PFSK-1 (cell line): Measurements from ENCODE around the gene MIPEP.

Experiments used
- POLR2AphosphoS5 ChIP-seq: IDR thresholded peaks from 2 replicates; pipeline ENCODE4 v1.6.1; 2012; ENCODE audit warnings: low read depth, mild to moderate bottlenecking, control low read depth, low read length, moderate library complexity
- SIN3A ChIP-seq: IDR thresholded peaks from 2 replicates; pipeline ENCODE4 v1.6.1; 2012; ENCODE audit warnings: mild to moderate bottlenecking, low read length, moderate library complexity, borderline replicate concordance; ENCODE audit not compliant: insufficient read depth
- TAF1 ChIP-seq: IDR thresholded peaks from 2 replicates; pipeline ENCODE4 v1.6.1; 2012; ENCODE audit warnings: low read length, control low read depth, borderline replicate concordance; ENCODE audit not compliant: insufficient read depth
- TF ChIP-seq, protein P1 (sequence below), 2 experiments: IDR thresholded peaks; 2 replicates each; pipeline versions ENCODE4 v1.6.1 to v1.8.0; 2011 to 2012; ENCODE audit warnings: low read depth in 2 of 2, low read length in 2 of 2, control low read depth in 1 of 2, inconsistent platforms in 1 of 2, mild to moderate bottlenecking in 1 of 2, moderate library complexity in 1 of 2; ENCODE audit not compliant: insufficient read depth in 1 of 2

DNA sequence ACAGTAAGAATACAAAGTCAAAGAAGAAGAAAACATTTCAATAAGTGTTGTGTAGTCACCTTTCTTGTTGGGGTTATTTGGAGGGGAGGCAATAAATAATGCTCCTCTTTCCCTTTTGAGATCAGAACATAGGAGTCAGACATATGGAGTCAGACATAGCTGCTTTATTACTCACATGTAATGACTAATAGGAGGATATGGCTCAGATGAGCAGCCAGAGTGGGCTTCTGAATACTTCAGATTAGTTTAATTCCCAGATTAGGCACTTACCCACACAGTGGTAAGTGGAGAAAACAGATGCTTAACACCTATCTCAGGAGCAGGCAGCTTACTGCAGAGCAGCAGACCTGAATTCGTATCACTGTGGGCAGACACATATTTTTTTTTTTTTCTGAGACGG lies 39.8 kb upstream of the MIPEP start:
- TF ChIP-seq TAF1 = no peak
- no peak for TF ChIP-seq SIN3A
- TF ChIP-seq POLR2AphosphoS5 = no peak
- TF ChIP-seq, protein P1, sequence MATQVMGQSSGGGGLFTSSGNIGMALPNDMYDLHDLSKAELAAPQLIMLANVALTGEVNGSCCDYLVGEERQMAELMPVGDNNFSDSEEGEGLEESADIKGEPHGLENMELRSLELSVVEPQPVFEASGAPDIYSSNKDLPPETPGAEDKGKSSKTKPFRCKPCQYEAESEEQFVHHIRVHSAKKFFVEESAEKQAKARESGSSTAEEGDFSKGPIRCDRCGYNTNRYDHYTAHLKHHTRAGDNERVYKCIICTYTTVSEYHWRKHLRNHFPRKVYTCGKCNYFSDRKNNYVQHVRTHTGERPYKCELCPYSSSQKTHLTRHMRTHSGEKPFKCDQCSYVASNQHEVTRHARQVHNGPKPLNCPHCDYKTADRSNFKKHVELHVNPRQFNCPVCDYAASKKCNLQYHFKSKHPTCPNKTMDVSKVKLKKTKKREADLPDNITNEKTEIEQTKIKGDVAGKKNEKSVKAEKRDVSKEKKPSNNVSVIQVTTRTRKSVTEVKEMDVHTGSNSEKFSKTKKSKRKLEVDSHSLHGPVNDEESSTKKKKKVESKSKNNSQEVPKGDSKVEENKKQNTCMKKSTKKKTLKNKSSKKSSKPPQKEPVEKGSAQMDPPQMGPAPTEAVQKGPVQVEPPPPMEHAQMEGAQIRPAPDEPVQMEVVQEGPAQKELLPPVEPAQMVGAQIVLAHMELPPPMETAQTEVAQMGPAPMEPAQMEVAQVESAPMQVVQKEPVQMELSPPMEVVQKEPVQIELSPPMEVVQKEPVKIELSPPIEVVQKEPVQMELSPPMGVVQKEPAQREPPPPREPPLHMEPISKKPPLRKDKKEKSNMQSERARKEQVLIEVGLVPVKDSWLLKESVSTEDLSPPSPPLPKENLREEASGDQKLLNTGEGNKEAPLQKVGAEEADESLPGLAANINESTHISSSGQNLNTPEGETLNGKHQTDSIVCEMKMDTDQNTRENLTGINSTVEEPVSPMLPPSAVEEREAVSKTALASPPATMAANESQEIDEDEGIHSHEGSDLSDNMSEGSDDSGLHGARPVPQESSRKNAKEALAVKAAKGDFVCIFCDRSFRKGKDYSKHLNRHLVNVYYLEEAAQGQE (IDR thresholded peaks at IDR 0.05; ENCODE audit: insufficient read depth in 1 of 2, low read depth in 2 of 2, low read length in 2 of 2) = no peak
